ENCODE data around the gene TBC1D22A. TPM values are rescaled to one million over a fixed set of nuclear protein-coding genes. Genes with fewer than 3 reads are reported as not detected.
A peak's percentile ranks its signal among the peaks of the same experiment; 100 is the strongest.

The TBC1D22A gene
- total and polyA plus RNA-seq, 2 donors from 2014 or later = 24.6 to 39.4 TPM

DNA sequence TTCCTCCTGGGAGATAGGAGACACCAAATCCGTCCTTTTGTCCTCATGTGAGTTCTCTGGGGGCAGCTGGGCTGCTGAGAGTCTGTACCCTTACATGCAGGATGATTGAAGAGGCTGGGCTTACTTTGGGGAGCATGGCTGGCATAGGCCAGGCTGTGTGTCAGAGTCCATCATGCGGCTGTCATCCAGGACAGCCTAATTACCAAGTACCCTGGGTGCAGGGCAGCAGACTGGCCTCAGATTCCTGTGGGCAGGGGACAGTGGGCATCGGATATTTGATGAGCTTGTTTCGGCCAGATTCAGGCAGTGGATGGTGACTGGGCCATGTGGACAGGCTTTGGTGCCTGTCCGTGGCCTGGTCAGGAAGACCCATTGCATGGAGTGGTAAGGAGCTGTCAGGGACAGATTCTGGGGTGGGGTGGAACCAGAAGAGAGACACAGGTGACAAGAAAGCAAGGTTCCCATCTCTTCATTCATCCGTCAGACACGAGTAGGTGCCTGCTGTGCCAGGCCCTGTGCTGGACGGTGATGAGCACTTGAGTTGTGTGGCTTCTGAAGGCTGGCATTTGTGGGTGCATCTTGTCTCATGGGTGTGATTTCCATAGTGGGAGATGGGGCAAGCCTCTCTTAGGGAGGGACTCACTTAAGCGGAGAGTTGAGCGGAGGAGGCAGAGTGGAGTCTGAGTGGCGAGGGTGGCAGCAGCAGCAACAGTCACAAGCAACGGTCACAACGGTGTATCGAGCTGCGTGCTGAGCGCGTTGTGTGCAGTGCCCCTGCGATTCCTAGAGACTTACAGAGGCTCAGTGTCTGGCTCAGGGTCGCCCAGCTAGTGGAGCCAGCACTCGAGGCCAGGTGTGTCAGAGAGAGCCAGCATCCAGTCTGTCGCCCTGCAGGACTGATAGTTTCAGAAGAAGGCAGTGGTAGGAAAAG, 48.7 kb downstream of the TBC1D22A start:
- DNase-seq (peak in 1 of 5 donors; percentile 53), FAIRE-seq (no peak)
- Histone ChIP-seq H3K4me1 (ENCODE audit: control insufficient read depth in 2 of 3, insufficient read depth in 2 of 3, low read depth in 1 of 3, low read length in 3 of 3) (peaks cover 0 to 20% (median 5%) of the 10 kb centered on the region in 3 donors), H3K36me3 (ENCODE audit: control insufficient read depth in 2 of 3, insufficient read depth in 3 of 3, low read length in 3 of 3) (peaks cover 0 to 7% (median 2%) of the 10 kb centered on the region in 3 donors), H3K27me3 (ENCODE audit: control insufficient read depth, insufficient read depth, low read length) (no peaks in the 10 kb centered on the region), H3K27ac (ENCODE audit: low read depth in 2 of 2, low read length in 2 of 2) (no peak overlapping the region), H3K9ac (ENCODE audit: low read length in 3 of 3) (no peak overlapping the region), H3K4me3 (ENCODE audit: low read length in 3 of 3) (no peak overlapping the region), H3K9me3 (ENCODE audit: control insufficient read depth in 2 of 3, insufficient read depth in 1 of 3, low read length in 3 of 3) (no peaks in the 10 kb centered on the region)
- intact Hi-C loops (cut with DNase I) = no loop called here
- no peak for TF ChIP-seq CTCF (IDR thresholded peaks at IDR 0.05; ENCODE audit: borderline replicate concordance, extremely low read depth, insufficient read depth)

GRCh38 chr22:46812034-46812605, 49.7 kb downstream of the TBC1D22A start:
- intact Hi-C loops (cut with DNase I) = no loop called here
- DNase-seq = peak in 1 of 5 donors; percentile 57
- Histone ChIP-seq H3K27me3 (ENCODE audit: control insufficient read depth, insufficient read depth, low read length) (no peaks in the 10 kb centered on the region), H3K4me1 (ENCODE audit: control insufficient read depth in 2 of 3, insufficient read depth in 2 of 3, low read depth in 1 of 3, low read length in 3 of 3) (peaks cover 0 to 21% (median 15%) of the 10 kb centered on the region in 3 donors), H3K36me3 (ENCODE audit: control insufficient read depth in 2 of 3, insufficient read depth in 3 of 3, low read length in 3 of 3) (peaks cover 0 to 5% (median under 1%) of the 10 kb centered on the region in 3 donors), H3K4me3 (ENCODE audit: low read length in 3 of 3) (no peak overlapping the region), H3K27ac (ENCODE audit: low read depth in 2 of 2, low read length in 2 of 2) (no peak overlapping the region), H3K9me3 (ENCODE audit: control insufficient read depth in 2 of 3, insufficient read depth in 1 of 3, low read length in 3 of 3) (no peaks in the 10 kb centered on the region), H3K9ac (ENCODE audit: low read length in 3 of 3) (no peak overlapping the region)
- no peak for TF ChIP-seq CTCF (IDR thresholded peaks at IDR 0.05; ENCODE audit: borderline replicate concordance, extremely low read depth, insufficient read depth)
- FAIRE-seq = no peak

- no peaks in the 10 kb centered on the region for H3K9me3 ChIP-seq (ENCODE audit: control insufficient read depth in 2 of 3, insufficient read depth in 1 of 3, low read length in 3 of 3)
- no peak for TF ChIP-seq CTCF (IDR thresholded peaks at IDR 0.05; ENCODE audit: borderline replicate concordance, extremely low read depth, insufficient read depth)
- H3K27me3 ChIP-seq (ENCODE audit: control insufficient read depth, insufficient read depth, low read length) = no peaks in the 10 kb centered on the region
- no peak overlapping the region for H3K4me3 ChIP-seq (ENCODE audit: low read length in 3 of 3)
- no peak for FAIRE-seq
- no peak overlapping the region for H3K27ac ChIP-seq (ENCODE audit: low read depth in 2 of 2, low read length in 2 of 2)
- H3K9ac ChIP-seq (ENCODE audit: low read length in 3 of 3) = no peak overlapping the region
- intact Hi-C loops (cut with DNase I) = no loop called here
- peaks cover 0 to 21% (median 16%) of the 10 kb centered on the region in 3 donors for H3K4me1 ChIP-seq (ENCODE audit: control insufficient read depth in 2 of 3, insufficient read depth in 2 of 3, low read depth in 1 of 3, low read length in 3 of 3)
- H3K36me3 ChIP-seq (ENCODE audit: control insufficient read depth in 2 of 3, insufficient read depth in 3 of 3, low read length in 3 of 3) = peaks cover 0 to 4% (median 0%) of the 10 kb centered on the region in 3 donors
- DNase-seq = peak in 1 of 5 donors; percentile 41
Measured at GRCh38 chr22:46812788-46813187, 50.3 kb downstream of the TBC1D22A start.
